NCI-H1436 (cell line): Measurements from ENCODE around the gene TMC1.
"Not testable (repeated sequence)": the region's sequence is repeated elsewhere in the genome, so short reads cannot be mapped to it uniquely, and the experiment has no call there.

ENCODE experiments used
- DNase-seq: peaks from one replicate; lab custom pipeline; 2025; lab: John Stamatoyannopoulos, UW

Gene TMC1

DNA sequence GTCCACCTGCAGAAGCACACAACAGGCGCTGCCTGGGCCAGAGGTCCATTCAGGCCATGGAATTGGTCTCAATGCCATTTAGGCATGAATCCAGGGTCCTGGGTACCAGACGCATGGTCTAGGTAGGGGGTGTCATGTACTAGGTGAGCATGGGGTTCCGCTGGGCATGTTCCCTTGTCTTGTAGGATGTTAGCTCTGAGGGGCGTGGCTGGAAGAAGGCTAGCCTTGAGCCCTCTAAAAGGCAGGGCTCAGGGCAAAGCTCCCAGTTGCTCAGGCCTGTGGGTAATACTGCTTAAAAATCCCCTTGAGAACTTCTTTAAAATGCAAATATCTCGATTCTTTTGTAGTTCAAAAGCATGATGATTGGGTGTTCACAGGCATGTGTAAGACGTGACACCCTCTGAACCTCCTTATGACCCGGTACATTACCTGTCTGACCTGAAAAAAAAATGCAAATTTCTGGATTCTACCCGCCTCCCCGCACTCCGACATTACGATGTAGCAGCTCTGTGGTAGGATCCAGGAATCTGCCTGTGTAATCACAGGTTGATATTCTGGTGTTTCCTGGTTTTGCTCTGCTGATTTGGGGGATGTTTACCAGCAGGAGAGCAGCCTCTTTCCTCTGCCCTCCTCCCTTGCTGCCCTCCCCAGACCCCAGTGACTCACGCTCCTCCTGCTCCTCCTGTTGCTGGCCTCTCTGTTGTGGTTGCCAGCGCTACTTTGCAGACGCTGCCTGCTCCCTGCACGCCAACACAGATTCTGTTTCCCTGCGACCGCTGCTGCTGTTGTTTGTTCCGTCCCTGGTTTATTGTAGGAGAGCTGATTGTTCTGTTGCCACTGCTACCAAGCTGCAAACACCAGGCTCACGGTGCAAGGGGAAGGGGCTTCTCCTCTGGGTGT is 5.7 kb downstream of the TMC1 start:
- peak; percentile 21 for DNase-seq

DNA sequence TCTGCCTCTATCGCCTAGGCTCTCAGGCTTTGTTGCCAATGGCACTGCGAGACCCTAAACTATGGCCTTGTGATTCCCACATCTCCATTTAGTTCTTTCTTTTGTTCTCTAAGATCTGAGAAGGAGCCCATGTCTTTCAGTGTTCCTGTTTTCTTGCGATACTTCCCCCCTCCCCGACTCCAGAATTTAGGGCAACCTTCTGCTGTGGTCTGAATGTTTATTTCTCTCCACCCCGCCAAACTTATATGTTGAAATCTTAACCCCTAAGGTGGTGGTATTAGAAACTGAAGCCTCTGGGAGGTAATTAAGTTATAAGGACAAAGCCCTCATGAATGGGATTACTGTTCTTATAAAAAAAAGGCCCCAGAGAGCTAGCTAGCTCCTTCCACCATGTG is 6.4 kb downstream of the TMC1 start:
- no peak for DNase-seq

DNA sequence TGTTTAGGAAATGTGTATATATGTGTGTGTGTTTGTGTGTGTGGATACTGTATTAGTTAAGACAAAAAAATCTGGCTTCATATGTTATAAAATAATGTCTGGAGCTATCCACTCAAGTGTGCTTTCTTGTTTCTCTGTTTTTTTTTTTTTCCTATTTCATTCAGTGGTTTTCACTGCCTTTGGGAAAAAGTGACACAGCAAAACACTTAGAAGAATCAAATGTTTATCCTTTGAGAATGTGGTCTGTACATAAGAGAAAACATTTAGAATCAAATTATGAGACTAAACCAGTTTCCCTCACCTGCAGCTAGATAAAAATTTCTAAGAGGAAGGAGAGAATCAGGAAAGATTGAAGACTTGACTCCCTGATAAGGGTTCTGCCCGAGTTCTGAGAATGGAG is 8.1 kb downstream of the TMC1 start:
- no peak for DNase-seq

DNA sequence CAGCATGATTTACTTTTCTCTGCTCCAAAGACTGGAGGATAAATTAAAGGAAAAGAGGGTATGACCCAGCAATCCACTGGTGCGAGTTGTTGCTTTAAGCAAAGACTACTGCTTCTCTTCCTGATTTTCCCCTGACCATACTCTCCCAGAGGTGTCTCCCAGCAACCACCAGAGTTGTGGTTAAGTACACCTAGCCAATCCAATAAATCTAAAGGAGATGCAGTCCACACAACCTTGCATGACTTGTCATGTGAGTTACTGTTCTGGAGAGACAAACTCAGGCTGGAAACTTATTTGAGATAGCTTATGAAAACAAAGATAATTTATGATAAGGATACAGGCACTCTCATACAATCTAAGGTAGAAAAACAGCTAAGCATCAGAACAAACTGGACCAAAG is 11.9 kb downstream of the TMC1 start:
- DNase-seq: no peak

DNA sequence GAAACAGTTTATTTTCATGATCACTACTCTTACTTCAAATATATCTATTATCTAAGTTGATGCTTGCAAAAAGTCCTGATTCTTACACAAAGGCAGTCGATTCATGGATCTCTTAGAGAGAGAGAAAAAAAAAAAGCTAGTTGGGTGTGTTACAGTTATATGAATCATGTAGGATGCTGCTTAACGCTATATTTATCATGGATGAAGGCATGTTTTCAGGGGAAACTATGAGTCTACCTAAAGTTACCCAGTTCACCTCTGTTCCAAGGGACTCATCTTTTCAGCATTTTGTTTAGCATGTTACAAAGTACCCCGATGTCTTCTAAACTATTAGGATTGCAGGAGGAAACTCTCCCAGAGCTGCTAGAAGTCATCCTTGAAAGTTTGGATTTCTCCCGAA is 13.5 kb downstream of the TMC1 start:
- DNase-seq: no peak

DNA sequence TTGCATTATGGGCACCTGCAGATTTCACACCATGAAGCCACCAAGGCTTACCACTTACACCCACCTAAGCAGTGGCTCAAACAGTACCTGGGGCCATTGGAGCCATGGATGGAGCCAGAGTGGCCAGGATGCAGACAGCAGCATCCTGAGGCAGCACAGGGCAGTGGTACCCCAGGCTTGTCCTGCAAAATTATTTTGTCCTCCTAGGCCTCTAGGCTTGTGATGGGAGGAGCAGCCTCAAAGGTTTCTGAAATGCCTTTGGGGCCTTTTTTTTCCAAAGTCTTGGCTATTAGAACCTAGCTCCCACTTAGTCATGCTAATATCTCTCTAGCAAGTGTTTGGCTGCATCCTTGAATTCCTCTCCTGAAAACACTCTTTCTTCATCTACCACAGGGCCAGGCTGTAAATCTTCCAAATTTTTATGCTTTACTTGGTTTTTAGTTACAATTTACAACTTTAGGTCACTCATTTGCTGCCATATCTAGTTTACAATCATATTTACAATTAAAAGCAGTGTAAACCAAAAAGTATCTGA is 15.7 kb downstream of the TMC1 start:
- DNase-seq: no peak

DNA sequence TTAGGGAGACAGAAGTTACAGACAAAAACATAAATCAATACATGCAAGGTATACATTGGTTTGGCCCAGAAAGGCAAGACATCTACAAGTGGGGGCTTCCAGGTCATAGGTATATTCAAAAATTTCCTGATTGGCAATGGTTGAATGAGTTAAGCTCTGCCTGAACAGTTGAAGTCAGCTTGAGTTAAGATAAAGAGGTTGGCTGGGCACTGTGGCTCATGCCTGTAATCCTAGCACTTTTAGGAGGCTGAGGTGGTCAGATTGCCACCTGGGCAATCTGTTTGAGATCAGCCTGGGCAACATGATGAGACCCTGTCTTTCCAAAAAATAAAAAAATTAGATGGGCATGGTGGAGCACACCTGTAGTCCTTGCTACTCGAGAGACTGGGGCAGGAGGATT is 16.3 kb downstream of the TMC1 start:
- DNase-seq: no peak

DNA sequence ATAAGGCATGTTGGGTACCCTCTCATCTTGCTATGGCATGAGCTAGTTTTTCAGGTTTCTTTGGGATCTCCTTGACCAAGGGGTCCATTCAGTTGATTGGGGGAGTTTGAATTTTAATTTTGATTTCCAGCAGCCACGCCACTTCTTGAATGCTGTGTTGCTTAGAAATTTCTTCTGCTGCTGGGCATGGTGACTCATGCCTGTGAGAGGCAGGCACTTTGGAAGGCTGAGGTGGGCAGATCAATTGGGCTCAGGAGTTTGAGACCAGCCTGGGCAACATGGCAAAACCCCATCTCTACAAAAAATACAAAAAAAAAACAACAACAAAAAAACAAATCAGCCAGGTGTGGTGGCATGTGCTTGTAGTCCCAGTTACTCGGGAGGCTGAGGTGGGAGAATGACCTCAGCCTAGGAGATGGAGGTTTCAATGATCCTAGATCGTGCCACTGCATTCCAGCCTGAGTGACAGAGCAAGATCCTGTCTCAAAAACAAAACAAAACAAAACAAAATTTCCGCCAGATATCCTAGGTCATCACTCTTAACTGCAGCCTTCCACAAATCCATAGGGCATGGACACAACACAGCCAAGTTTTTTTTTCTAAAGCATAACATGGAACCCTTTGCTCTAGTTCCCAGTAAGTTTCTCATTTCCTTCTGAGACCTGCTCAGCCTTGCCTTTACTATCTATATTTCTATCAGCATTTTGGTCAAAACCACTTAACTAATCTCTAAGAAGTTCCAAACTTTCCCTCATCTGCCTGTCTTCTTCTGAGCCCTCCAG is 17.7 kb downstream of the TMC1 start:
- DNase-seq: no peak

DNA sequence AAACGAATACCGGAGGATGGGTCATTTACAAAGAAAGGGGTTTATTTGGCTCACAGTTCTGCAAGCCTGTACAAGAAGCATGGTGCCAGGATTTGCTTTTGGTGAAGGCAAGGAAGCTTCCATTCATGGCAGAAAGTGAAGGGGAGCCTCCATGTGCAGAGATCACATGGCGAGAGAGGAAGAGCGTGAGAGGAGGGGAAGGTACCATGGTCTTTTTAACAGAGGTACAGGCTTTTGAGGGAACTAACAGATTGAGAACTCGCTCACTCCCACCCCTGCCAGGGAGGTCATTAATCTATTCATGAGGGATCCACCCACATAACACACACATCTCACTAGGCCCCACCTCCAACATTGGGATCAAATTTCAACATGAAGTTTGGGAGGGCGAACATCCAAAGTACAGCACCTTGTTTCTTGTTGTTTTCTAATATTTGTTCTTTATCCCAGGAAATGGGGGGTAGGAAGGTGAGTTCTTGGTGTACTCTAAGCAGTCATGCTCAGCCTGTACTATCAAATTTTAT is 18.5 kb downstream of the TMC1 start:
- DNase-seq: no peak

DNA sequence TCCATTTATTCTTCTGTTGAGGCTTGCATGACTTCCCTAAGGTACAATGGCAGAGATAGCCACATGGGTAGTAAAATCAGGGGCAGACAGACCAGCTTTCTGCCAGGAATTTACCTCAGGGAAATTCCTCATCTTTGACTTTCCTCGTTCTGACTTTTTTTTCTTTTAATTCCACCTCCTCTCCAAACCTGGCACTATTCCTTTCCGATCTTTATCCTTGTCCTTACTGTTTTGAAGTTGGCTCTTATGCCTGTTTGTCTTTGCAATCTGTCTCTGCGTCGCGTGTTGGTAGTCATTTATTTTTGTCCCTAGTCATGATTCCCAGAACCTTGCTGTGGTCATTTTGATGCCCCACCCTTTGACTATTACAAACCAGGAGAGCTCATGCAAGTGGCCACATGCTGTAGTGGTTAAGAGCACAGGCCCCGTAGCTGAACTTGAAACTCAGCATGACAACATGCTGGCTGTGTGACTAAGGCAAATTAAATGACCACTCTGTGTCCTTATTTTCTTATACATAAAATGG is 19.0 kb downstream of the TMC1 start:
- no peak for DNase-seq

DNA sequence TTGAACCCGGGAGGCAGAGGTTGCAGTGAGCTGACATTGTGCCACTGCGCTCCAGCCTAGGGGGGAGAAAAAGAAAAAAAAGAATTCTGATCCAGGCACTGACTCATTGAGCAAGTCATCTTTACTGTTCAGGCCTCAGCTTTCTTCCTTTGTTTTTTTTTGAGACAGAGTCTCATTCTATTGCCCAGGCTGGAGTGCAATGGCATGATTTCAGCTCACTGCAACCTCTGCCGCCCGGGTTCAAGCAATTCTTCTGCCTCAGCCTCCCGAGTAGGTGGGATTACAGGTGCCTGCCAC is 21.1 kb downstream of the TMC1 start:
- not testable (repeated sequence) for DNase-seq

DNA sequence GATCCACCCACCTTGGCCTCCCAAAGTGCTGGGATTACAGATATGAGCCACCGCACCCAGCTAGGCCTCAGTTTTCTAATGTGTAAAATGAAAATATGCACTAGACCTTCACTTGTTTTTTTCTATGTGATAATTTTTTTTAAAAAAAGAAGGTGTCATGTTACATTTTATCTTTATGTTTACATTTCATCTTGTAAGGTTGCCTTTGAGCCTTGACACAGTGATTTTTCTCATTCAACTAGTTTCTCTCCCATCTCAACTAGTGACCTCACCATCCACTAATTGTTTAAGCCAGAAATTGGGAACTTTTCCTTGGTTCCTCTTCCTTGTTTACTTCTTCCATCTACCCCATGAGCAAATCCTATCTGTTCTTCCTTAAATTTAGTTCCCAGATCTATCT is 21.5 kb downstream of the TMC1 start:
- DNase-seq: no peak

DNA sequence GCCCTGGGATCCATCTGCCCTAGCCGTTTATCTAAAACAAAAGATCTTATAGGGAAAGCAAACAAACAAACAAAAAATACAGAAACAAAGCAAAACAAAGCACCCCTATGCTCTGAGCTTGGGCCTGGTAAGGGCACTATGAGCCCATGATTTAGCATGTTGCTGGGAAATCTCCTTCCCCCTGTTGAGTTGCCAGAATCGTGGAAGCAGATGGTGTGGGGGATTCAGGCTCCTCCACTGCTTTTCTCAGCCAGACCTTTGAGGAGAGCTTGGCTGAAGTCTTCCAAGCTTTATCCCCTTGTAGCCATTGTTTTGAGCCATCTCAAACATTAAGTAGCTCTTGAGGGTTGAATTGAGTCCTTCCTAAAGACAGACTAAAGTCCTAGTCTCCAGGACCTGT is 29.9 kb downstream of the TMC1 start:
- DNase-seq: no peak

DNA sequence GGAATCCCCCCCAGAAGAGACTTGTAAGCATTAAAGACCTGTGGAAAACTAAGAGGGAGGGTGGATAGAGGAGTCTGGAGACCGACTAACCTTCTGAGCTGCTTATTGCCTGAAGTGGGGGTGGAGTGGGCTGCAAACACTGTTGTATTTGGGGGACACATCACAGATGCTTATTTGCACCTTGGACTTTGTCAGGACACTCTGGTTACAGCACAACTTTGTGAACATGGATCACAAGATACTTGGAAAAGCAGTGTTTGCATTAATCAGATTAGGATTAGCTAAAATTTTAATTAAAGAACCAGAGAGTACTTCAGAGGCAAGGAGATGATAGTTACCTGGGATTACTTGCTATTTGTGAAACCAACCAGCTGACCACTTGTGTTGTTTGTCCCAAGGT is 30.9 kb downstream of the TMC1 start:
- DNase-seq: no peak

DNA sequence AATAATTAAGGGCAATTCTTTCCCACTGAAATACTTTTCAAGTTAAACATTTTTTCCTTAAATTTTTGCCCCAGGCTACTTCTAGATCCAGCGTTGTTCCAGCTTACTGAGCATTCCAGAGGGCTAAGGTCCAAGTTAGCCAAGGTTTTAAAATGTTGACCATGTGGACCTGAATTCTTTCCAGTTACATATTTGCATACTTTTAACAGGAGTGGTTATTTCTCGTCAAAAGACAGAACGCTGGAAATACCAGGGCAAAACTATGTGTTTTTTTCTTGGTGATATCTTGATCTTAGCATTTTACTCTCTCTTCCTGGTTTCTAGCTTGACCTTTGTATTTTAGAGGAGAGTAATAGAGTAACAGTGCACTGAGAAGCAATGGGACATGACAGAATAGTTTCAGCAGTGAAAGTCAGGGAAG is 32.8 kb downstream of the TMC1 start:
- no peak for DNase-seq

DNA sequence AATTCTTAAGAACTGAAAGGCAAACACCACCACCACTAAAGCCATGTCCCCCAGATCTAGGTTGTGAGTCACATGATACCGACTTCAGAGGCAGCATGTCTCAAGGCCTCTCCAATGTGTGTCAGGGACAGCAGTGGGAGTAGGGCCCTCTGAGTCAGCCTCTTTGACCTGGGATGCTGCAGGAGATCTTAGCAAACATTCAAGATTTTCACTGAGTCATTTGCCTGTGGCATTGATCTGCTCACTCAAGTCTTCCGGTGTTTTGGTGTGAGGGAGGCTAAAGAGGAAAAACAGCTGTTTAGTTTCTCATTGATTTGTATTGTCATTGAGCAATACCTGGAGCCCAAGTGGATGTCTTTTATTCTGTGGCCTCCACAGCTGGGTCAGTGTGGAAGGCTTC is 36.1 kb downstream of the TMC1 start:
- no peak for DNase-seq

DNA sequence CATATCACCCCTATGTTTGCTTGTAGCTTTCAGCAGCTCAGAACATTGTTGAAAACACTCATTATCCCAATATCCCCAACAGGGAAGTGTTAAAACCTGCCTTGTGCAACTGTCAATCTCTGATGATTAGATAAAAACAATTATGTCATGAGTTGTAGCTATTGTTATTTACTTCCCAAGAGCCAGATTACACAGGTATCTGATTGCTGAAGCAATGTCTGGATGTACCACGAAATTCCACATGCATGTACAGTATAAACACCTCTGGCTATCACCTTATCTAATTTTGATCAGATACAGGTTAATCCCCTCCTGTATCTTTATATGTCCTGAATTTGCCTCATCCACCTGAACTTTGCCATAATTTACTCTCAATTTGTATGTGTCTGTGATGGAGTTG is 38.7 kb downstream of the TMC1 start:
- no peak for DNase-seq

DNA sequence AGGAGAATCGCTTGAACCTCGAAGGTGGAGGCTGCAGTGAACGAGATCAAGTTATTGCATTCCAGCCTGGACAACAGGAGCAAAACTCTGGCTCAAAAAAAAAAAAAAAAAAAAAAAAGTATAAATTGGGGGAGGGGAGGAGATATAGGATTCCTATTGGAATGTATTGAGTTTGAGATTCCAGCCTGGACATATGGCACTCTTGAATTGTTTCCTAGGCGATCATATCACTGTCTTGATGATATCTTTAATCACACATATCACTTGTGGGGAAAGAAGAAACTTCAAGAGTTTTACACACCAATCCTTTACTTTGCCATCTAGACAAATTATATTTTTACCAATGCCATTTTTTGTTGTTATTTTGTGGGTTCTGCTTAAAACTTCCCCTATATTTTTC is 42.4 kb downstream of the TMC1 start:
- no peak for DNase-seq

DNA sequence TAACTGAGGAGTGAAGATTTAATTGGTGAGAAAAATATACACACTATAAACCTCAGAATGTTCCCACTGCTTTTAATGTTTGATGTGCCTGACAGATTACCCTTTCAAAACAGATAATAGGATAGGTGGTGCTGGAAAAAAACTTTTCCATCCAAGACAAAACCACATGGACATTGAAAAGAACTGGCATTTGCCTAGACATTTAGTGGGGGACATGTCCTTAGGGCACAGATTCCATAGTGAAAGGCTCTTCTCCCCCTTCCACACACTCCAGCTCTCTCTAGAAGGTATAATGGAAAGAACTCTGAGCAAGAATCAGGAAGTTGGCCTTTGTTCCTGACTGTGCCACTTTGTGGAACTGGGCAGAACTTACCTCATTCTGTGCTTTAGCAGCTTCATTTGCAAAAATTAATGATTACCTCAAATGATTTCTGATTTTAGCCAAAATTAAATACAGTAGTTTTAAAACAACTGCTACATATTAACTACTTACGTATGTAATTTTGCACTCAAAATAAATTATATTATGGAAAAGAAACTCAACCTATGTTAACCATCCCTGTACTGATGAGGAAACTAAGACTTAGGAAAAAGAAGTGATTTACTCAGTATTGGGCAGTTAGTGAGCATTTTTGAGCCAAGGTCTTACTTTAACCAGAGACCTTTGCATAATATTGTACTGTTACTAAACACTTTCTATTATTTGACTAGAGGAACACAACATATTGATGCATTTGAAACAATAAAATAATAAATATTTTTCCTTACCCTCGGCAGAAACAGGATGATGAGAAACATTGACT is 43.3 kb downstream of the TMC1 start:
- no peak for DNase-seq

DNA sequence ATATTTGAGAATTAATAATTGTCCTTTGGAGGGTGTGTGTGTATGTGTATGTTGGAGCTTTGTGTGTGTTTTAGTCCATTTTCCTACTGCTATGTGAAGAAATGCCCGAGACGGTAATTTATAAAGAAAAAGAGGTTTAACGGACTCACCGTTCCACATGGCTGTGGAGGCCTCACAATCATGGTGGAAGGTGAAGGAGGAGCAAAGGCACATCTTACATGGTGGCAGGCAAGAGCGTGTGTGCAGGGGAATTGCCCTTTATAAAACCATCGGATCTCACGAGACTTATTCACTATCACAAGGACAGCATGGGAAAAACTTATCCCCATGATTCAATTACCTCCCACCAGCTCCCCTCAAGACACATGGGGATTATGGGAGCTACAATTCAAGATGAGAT is 44.1 kb downstream of the TMC1 start:
- DNase-seq: no peak

DNA sequence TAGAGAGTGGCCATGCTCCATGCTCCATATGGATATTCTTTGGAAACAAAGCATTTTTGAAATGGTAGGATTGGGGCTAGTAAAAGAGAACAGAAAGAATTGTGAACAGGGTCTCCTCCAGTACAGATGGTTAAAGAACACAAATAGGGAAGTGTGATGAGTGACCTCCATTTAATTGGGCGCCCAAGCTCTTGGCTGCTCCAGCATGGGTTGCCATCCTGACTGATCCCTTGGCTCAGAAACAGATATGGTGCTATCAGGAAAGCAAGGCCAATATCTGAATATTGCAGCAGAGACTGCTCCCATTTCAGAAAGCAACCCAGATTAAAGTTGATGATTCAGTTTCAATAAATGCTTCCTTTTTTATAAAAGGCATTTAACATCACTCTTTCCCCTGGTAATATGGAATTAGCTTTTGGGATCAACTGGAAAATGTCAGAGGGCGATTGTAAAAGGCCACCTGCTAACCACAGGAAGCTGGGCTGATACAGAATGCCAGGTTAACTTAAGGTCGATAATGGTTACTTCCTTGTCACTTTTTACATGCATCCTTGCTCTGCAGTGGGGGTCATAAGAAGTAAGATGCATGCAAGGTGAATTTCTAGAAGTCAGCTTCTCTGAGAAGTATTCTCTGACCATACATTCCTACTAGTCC is 52.9 kb downstream of the TMC1 start:
- DNase-seq: no peak

DNA sequence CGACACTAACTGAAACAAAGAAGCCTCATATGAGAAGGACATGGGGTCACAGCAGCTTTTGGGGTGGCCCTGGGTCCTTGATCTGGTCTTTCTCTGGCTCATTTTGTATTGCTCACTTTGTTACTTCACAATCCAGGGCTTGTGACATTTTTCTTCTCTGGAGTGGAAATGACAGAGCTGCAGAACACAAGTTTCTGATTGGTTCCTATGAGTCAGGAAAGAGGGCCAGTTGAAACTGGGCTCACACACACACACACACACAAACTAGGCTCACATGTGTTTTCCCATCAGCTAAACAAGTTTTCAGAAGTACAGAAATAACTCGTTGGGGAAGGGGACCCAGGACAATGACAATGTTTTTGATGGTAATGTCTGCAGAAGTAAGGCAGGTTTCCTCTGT is 54.3 kb downstream of the TMC1 start:
- DNase-seq: no peak
